Thymus (tissue), 11 donors: Measurements from ENCODE around the gene FAM193A. TPM values are rescaled to one million over a fixed set of nuclear protein-coding genes. Genes with fewer than 3 reads are reported as not detected.

Experiments used
- DNase-seq, 9 donors: peaks; one replicate each; pipeline ENCODE4 v3.0.0-alpha.2; 2013; ENCODE audit warnings: low spot score in 9 of 9, low read depth in 6 of 9, missing footprints in 1 of 9
- H3K27ac ChIP-seq, 2 donors: one replicate each; pipeline ENCODE4 v1.5.1; 2013; ENCODE audit warnings: control low read depth in 1 of 2, low read depth in 1 of 2, low read length in 1 of 2, mild to moderate bottlenecking in 1 of 2, moderate library complexity in 1 of 2
- H3K27me3 ChIP-seq, 2 donors: one replicate each; pipeline ENCODE4 v1.5.1; 2013; ENCODE audit warnings: low read length in 1 of 2; ENCODE audit not compliant: control insufficient read depth in 2 of 2, insufficient read depth in 1 of 2
- H3K36me3 ChIP-seq, 2 donors: one replicate each; pipeline ENCODE4 v1.5.1; 2013; ENCODE audit warnings: low read length in 1 of 2, mild to moderate bottlenecking in 1 of 2, moderate library complexity in 1 of 2; ENCODE audit not compliant: control insufficient read depth in 2 of 2, insufficient read depth in 2 of 2
- H3K4me1 ChIP-seq, 2 donors: one replicate each; pipeline ENCODE4 v1.5.1; 2013; ENCODE audit warnings: low read length in 2 of 2; ENCODE audit not compliant: control insufficient read depth in 2 of 2, insufficient read depth in 2 of 2
- H3K4me3 ChIP-seq, 2 donors: one replicate each; pipeline ENCODE4 v1.5.1; 2013; ENCODE audit warnings: low read length in 2 of 2, control low read depth in 1 of 2, mild to moderate bottlenecking in 1 of 2
- H3K9me3 ChIP-seq, 2 donors: one replicate each; pipeline ENCODE4 v1.5.1; 2013; ENCODE audit warnings: low read length in 1 of 2, mild to moderate bottlenecking in 1 of 2; ENCODE audit not compliant: control insufficient read depth in 2 of 2, insufficient read depth in 1 of 2
- WGBS: extraction: QIAGEN DNeasy Blood & Tissue Kit; methylation state at CpG from one replicate; pipeline ENCODE4 v1.1.7; 2013; 5-methylcytosine and 5-hydroxymethylcytosine counted together
- polyA plus RNA-seq: library from polyadenylated mRNA; stranded (reverse); fragments of 200-250 nt; gene quantifications from one replicate; pipeline ENCODE4 v1.2.3, GENCODE V29; 2013
- total RNA-seq: library from RNA; stranded (reverse); fragments of 120-200 nt; gene quantifications from one replicate; pipeline ENCODE4 v1.2.4, GENCODE V29; 2013
- donor health status: healthy.

Gene FAM193A
- total and polyA plus RNA-seq, 2 donors: 9.0 to 13.8 TPM

GRCh38 chr4:2684486-2684885 is 148.0 kb downstream of the FAM193A start:
- Histone ChIP-seq H3K9me3 (no peaks in the 10 kb centered on the region), H3K27me3 (no peaks in the 10 kb centered on the region), H3K27ac (no peak overlapping the region), H3K4me1 (no peaks in the 10 kb centered on the region), H3K36me3 (peaks cover 46 to 54% of the 10 kb centered on the region in 2 donors), H3K4me3 (no peak overlapping the region)
- DNase-seq: no peak
- WGBS: 99% methylated on average over 9 of the region's 9 CpGs

- Histone ChIP-seq H3K27ac (no peak overlapping the region), H3K9me3 (no peaks in the 10 kb centered on the region), H3K27me3 (no peaks in the 10 kb centered on the region), H3K4me3 (no peak overlapping the region), H3K4me1 (no peaks in the 10 kb centered on the region), H3K36me3 (peaks cover 52 to 58% of the 10 kb centered on the region in 2 donors)
- DNase-seq: no peak
- 98% methylated on average over 8 of the region's 8 CpGs for WGBS
Measured at GRCh38 chr4:2685541-2685940, 149.1 kb downstream of the FAM193A start.

- H3K36me3 ChIP-seq: peaks cover 60 to 66% of the 10 kb centered on the region in 2 donors
- no peaks in the 10 kb centered on the region for H3K27me3 ChIP-seq
- no peak overlapping the region for H3K27ac ChIP-seq
- H3K9me3 ChIP-seq: no peaks in the 10 kb centered on the region
- WGBS: 96% methylated on average over 13 of the region's 13 CpGs
- no peak overlapping the region for H3K4me3 ChIP-seq
- DNase-seq: no peak
- no peaks in the 10 kb centered on the region for H3K4me1 ChIP-seq
Measured at GRCh38 chr4:2686379-2687265, 150.2 kb downstream of the FAM193A start.

- Histone ChIP-seq H3K27me3 (no peaks in the 10 kb centered on the region), H3K9me3 (no peaks in the 10 kb centered on the region), H3K4me3 (no peak overlapping the region), H3K36me3 (peaks cover 75% of the 10 kb centered on the region in 2 donors), H3K4me1 (no peaks in the 10 kb centered on the region), H3K27ac (no peak overlapping the region)
- no peak for DNase-seq
- 96% methylated on average over 11 of the region's 11 CpGs for WGBS
Measured at GRCh38 chr4:2688281-2688680, 151.8 kb downstream of the FAM193A start.

- H3K36me3 ChIP-seq: peaks cover 77 to 78% of the 10 kb centered on the region in 2 donors
- DNase-seq: no peak
- WGBS: 98% methylated on average over 4 of the region's 4 CpGs
Measured at GRCh38 chr4:2688697-2689096, 152.2 kb downstream of the FAM193A start.

GRCh38 chr4:2689114-2689513 is 152.7 kb downstream of the FAM193A start:
- Histone ChIP-seq H3K4me3 (no peak overlapping the region), H3K4me1 (no peaks in the 10 kb centered on the region), H3K9me3 (no peaks in the 10 kb centered on the region), H3K36me3 (peaks cover 77 to 78% of the 10 kb centered on the region in 2 donors), H3K27me3 (no peaks in the 10 kb centered on the region), H3K27ac (no peak overlapping the region)
- no peak for DNase-seq
- WGBS: 94% methylated on average over 6 of the region's 6 CpGs

More at GRCh38 chr4:2688697-2689096, 152.2 kb downstream of the FAM193A start:
- H3K27ac ChIP-seq: no peak overlapping the region
- H3K4me3 ChIP-seq: no peak overlapping the region
- no peaks in the 10 kb centered on the region for H3K27me3 ChIP-seq
- no peaks in the 10 kb centered on the region for H3K4me1 ChIP-seq
- no peaks in the 10 kb centered on the region for H3K9me3 ChIP-seq

- Histone ChIP-seq H3K4me3 (no peak overlapping the region), H3K27me3 (no peaks in the 10 kb centered on the region), H3K27ac (no peak overlapping the region), H3K4me1 (no peaks in the 10 kb centered on the region), H3K36me3 (peaks cover 78 to 81% of the 10 kb centered on the region in 2 donors), H3K9me3 (no peaks in the 10 kb centered on the region)
- WGBS: 74% methylated on average over 19 of the region's 19 CpGs
- no peak for DNase-seq
Measured at GRCh38 chr4:2689825-2690700, 153.6 kb downstream of the FAM193A start.

- no peak overlapping the region for H3K27ac ChIP-seq
- no peaks in the 10 kb centered on the region for H3K4me1 ChIP-seq
- over 99% methylated on average over 5 of the region's 5 CpGs for WGBS
- DNase-seq: no peak
- peaks cover 80 to 86% of the 10 kb centered on the region in 2 donors for H3K36me3 ChIP-seq
- H3K4me3 ChIP-seq: no peak overlapping the region
- H3K27me3 ChIP-seq: no peaks in the 10 kb centered on the region
- no peaks in the 10 kb centered on the region for H3K9me3 ChIP-seq
Measured at GRCh38 chr4:2691313-2691712, 154.9 kb downstream of the FAM193A start.

GRCh38 chr4:2691952-2692435 is 155.5 kb downstream of the FAM193A start:
- no peaks in the 10 kb centered on the region for H3K4me1 ChIP-seq
- H3K27ac ChIP-seq: no peak overlapping the region
- WGBS: 96% methylated on average over 7 of the region's 7 CpGs

More at GRCh38 chr4:2691952-2692435, 155.5 kb downstream of the FAM193A start:
- Histone ChIP-seq H3K27me3 (no peaks in the 10 kb centered on the region), H3K4me3 (no peak overlapping the region), H3K36me3 (peaks cover 80 to 89% of the 10 kb centered on the region in 2 donors), H3K9me3 (no peaks in the 10 kb centered on the region)
- no peak for DNase-seq
